WTC11 (cell line): ENCODE data around the gene CES5A. TPM values are rescaled to one million over a fixed set of nuclear protein-coding genes. Genes with fewer than 3 reads are reported as not detected.
"Not testable (repeated sequence)": the region's sequence is repeated elsewhere in the genome, so short reads cannot be mapped to it uniquely, and the experiment has no call there.

ENCODE experiments used
- ATAC-seq: fragments of 200-7000 bp; cut with Tn5 transposase; 2 replicates; pipeline ENCODE4 v1.10.0; 2021; ENCODE audit warnings: mild to moderate bottlenecking, moderate library complexity
- CTCF ChIA-PET: fragments of 300-600 bp; sonication (Branson Sonifier 250); formaldehyde crosslinking; loops from one replicate; lab custom pipeline; 2021; ENCODE audit warnings: antibody characterized with exemption; lab: Charles Lee
- POLR2A ChIA-PET: fragments of 350-600 bp; sonication (Branson Sonifier 250); formaldehyde crosslinking; loops from one replicate; lab custom pipeline; 2021; ENCODE audit warnings: antibody characterized with exemption; lab: Charles Lee
- DNase-seq: peaks from one replicate; pipeline ENCODE4 v3.0.0; 2021; ENCODE audit warnings: low spot score
- H3K27ac Mint-ChIP-seq: 2 replicates; pipeline ENCODE4 v1.8.0; 2021; ENCODE audit warnings: mixed read lengths
- H3K27me3 Mint-ChIP-seq: 2 replicates; pipeline ENCODE4 v1.8.0; 2021; ENCODE audit warnings: low read depth, mild to moderate bottlenecking, moderate library complexity, mixed read lengths
- H3K36me3 Mint-ChIP-seq: 2 replicates; pipeline ENCODE4 v1.8.0; 2021; ENCODE audit warnings: mixed read lengths
- H3K4me1 Mint-ChIP-seq: 2 replicates; pipeline ENCODE4 v1.8.0; 2022; ENCODE audit warnings: mixed read lengths
- H3K4me3 Mint-ChIP-seq: 2 replicates; pipeline ENCODE4 v1.8.0; 2021; ENCODE audit warnings: mild to moderate bottlenecking, moderate library complexity, mixed read lengths
- H3K9me3 Mint-ChIP-seq: 2 replicates; pipeline ENCODE4 v1.8.0; 2021; ENCODE audit warnings: mixed read lengths
- AFF4 ChIP-seq: sonication (generic); formaldehyde crosslinking; IDR thresholded peaks from 2 replicates; pipeline ENCODE4 v1.8.1; 2023; ENCODE audit warnings: mild to moderate bottlenecking, missing genetic modification reagents, borderline replicate concordance
- CREB1 ChIP-seq: sonication (generic); formaldehyde crosslinking; IDR thresholded peaks from 2 replicates; pipeline ENCODE4 v1.8.0; 2023; ENCODE audit warnings: mild to moderate bottlenecking, missing genetic modification reagents
- E2F1 ChIP-seq: sonication (generic); formaldehyde crosslinking; IDR thresholded peaks from 2 replicates; pipeline ENCODE4 v1.8.0; 2022; ENCODE audit warnings: mild to moderate bottlenecking, missing genetic modification reagents
- NR3C1 ChIP-seq: sonication (generic); formaldehyde crosslinking; conservative IDR thresholded peaks from 2 replicates; pipeline ENCODE4 v1.8.1; 2023; ENCODE audit warnings: low read depth, mild to moderate bottlenecking, missing genetic modification reagents
- PRDM15 ChIP-seq: sonication (generic); formaldehyde crosslinking; IDR thresholded peaks from 2 replicates; pipeline ENCODE4 v1.8.0; 2022; ENCODE audit warnings: missing genetic modification reagents
- SMAD3 ChIP-seq: sonication (generic); formaldehyde crosslinking; IDR thresholded peaks from 2 replicates; pipeline ENCODE4 v1.8.0; 2022; ENCODE audit warnings: missing genetic modification reagents, mild to moderate bottlenecking, borderline replicate concordance
- SOX15 ChIP-seq: fragments of 250-450 bp; sonication (Bioruptor Pico); IDR thresholded peaks from 2 replicates; pipeline ENCODE4 v1.9.0; 2021; ENCODE audit warnings: mild to moderate bottlenecking
- ZNF317 ChIP-seq: sonication (generic); formaldehyde crosslinking; IDR thresholded peaks from 2 replicates; pipeline ENCODE4 v1.8.1; 2023; ENCODE audit warnings: low read depth, mild to moderate bottlenecking, moderate library complexity, missing genetic modification reagents, borderline replicate concordance
- total RNA-seq: library from RNA; stranded (reverse); gene quantifications from 3 replicates; pipeline ENCODE4 v1.2.3, GENCODE V29; 2021
- TF ChIP-seq, protein P1 (sequence below): sonication (generic); formaldehyde crosslinking; IDR thresholded peaks from 2 replicates; pipeline ENCODE4 v1.8.1; 2023; ENCODE audit warnings: mild to moderate bottlenecking, moderate library complexity, missing genetic modification reagents
- TF ChIP-seq, protein P2 (sequence below): sonication (generic); formaldehyde crosslinking; IDR thresholded peaks from 2 replicates; pipeline ENCODE4 v1.8.1; 2022; ENCODE audit warnings: mild to moderate bottlenecking, missing genetic modification reagents, moderate library complexity, borderline replicate concordance
- TF ChIP-seq, protein P3 (sequence below): fragments of 250-450 bp; sonication (Bioruptor Pico); IDR thresholded peaks from 2 replicates; pipeline ENCODE4 v1.8.0; 2021; ENCODE audit warnings: mild to moderate bottlenecking

The CES5A gene
- total RNA-seq, 1 experiment from 2014 or later = not detected

- H3K27ac Mint-ChIP-seq, H3K4me1 Mint-ChIP-seq, CTCF ChIA-PET, DNase-seq, H3K36me3 Mint-ChIP-seq, ATAC-seq, H3K4me3 Mint-ChIP-seq, H3K9me3 Mint-ChIP-seq, POLR2A ChIA-PET: not testable (repeated sequence)
- H3K27me3 Mint-ChIP-seq = peaks cover 21% of the 10 kb centered on the region
These were observed 45.9 kb downstream of the CES5A start for GRCh38 chr16:55829232-55829631.

DNA sequence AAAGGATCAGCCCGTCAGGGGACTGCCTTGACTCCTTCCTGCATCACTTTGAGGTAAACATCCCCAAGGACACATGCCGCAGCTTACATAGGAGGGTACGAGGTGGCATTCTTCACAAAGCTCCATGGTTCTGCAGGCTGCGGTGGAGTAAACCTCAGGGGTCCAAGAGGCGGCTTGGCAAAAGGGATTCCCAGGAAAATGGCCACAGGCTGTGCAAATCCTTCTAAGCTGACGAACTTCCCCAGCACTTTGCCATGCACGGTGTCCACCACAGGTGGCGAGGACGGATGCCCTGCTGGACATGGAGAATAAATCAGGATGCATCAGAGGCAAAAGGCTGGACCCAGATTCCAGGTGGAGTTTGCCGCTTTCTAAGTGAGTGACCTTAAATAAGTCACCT, 46.5 kb downstream of the CES5A start:
- Mint-ChIP-seq H3K9me3 (no peaks in the 10 kb centered on the region), H3K4me3 (no peak overlapping the region), H3K36me3 (no peaks in the 10 kb centered on the region), H3K4me1 (no peaks in the 10 kb centered on the region), H3K27ac (no peak overlapping the region), H3K27me3 (peaks cover 21% of the 10 kb centered on the region)
- CTCF ChIA-PET = interaction anchor here (0.8 kb wide), 1 partner anchor 364 kb away, joined by 3 read pairs; no protein-coding TSS in a partner anchor
- DNase-seq (no peak), ATAC-seq (no peak)
- POLR2A ChIA-PET = no interaction called here
- TF ChIP-seq SOX15 = no peak
- no peak for TF ChIP-seq SMAD3 (CRISPR knock-in tag)
- no peak for TF ChIP-seq PRDM15 (CRISPR knock-in tag)
- TF ChIP-seq CREB1 (CRISPR knock-in tag) = no peak
- TF ChIP-seq AFF4 (CRISPR knock-in tag) = no peak
- TF ChIP-seq, protein P1, sequence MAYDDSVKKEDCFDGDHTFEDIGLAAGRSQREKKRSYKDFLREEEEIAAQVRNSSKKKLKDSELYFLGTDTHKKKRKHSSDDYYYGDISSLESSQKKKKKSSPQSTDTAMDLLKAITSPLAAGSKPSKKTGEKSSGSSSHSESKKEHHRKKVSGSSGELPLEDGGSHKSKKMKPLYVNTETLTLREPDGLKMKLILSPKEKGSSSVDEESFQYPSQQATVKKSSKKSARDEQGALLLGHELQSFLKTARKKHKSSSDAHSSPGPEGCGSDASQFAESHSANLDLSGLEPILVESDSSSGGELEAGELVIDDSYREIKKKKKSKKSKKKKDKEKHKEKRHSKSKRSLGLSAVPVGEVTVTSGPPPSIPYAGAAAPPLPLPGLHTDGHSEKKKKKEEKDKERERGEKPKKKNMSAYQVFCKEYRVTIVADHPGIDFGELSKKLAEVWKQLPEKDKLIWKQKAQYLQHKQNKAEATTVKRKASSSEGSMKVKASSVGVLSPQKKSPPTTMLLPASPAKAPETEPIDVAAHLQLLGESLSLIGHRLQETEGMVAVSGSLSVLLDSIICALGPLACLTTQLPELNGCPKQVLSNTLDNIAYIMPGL (CRISPR knock-in tag) = no peak
- no peak for TF ChIP-seq NR3C1 (CRISPR knock-in tag)
- TF ChIP-seq, protein P2, sequence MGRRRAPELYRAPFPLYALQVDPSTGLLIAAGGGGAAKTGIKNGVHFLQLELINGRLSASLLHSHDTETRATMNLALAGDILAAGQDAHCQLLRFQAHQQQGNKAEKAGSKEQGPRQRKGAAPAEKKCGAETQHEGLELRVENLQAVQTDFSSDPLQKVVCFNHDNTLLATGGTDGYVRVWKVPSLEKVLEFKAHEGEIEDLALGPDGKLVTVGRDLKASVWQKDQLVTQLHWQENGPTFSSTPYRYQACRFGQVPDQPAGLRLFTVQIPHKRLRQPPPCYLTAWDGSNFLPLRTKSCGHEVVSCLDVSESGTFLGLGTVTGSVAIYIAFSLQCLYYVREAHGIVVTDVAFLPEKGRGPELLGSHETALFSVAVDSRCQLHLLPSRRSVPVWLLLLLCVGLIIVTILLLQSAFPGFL (CRISPR knock-in tag) = no peak
- no peak for TF ChIP-seq ZNF317 (CRISPR knock-in tag)

GRCh38 chr16:55825115-55825728, 50.0 kb downstream of the CES5A start:
- no peak overlapping the region for H3K4me3 Mint-ChIP-seq
- CTCF ChIA-PET = no interaction called here
- H3K36me3 Mint-ChIP-seq = no peaks in the 10 kb centered on the region
- POLR2A ChIA-PET = no interaction called here
- TF ChIP-seq E2F1 (CRISPR knock-in tag) = no peak
- TF ChIP-seq, protein P3, sequence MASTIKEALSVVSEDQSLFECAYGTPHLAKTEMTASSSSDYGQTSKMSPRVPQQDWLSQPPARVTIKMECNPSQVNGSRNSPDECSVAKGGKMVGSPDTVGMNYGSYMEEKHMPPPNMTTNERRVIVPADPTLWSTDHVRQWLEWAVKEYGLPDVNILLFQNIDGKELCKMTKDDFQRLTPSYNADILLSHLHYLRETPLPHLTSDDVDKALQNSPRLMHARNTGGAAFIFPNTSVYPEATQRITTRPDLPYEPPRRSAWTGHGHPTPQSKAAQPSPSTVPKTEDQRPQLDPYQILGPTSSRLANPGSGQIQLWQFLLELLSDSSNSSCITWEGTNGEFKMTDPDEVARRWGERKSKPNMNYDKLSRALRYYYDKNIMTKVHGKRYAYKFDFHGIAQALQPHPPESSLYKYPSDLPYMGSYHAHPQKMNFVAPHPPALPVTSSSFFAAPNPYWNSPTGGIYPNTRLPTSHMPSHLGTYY (CRISPR knock-in tag) = no peak
- TF ChIP-seq, all 79 proteins: peak for 0
- H3K27me3 Mint-ChIP-seq = peaks cover 7% of the 10 kb centered on the region
- 0 out of 2 replicates have a peak, but pooled peaks cover 7% of the 10 kb centered on the region for H3K9me3 Mint-ChIP-seq
- ATAC-seq (no peak), DNase-seq (no peak)
- no peak overlapping the region for H3K27ac Mint-ChIP-seq
- H3K4me1 Mint-ChIP-seq = no peaks in the 10 kb centered on the region
